ENCODE results near the gene TEX264.

Gene TEX264

DNA sequence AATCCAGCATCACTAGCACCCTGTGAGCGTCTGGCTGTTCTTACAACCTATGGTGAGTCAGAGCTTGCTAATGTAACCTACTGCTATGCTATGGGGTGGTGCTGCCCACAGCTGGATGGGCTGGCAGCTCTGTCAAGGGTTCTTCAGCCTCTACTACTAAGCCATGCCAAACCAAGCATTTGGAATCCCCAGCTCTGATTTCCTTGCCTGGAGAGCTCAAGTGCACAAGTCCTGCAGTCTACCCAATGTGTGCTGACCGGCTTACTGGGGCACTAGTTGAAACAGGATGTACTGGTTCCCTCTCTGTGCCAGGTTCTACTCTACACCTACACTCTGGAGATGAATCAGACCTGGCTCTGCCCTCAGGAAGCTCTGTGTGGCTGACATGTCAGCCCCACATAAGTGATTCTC lies 4.2 kb downstream of the TEX264 start:
- H3K4me2 ChIP-seq (ENCODE audit: insufficient read depth, low read length, poor library complexity, severe bottlenecking) = no peak overlapping the region
- H3K23ac ChIP-seq (ENCODE audit: low read depth, low read length, poor library complexity) = no peak overlapping the region
- H2AK5ac ChIP-seq (ENCODE audit: low read depth, low read length) = no peak overlapping the region
- H3K27ac ChIP-seq (replicated peaks; ENCODE audit: low read length) = no peak overlapping the region
- H3K18ac ChIP-seq (ENCODE audit: low read length) = no peak overlapping the region
- H2BK15ac ChIP-seq (ENCODE audit: low read length) = no peak overlapping the region
- no peak overlapping the region for H2AFZ ChIP-seq (ENCODE audit: low read length)
- peaks cover 2% of the 10 kb centered on the region for H3K79me1 ChIP-seq (ENCODE audit: low read depth, low read length)
- WGBS, 2 donors (ENCODE audit: extremely low coverage in 2 of 2, insufficient read length in 2 of 2, insufficient replicate concordance in 1 of 2) = no CpG with 5 or more reads among the region's 2 CpGs
- peaks cover 0 to 14% of the 10 kb centered on the region in 2 donors for H3K36me3 ChIP-seq (replicated peaks in 1 of 2; ENCODE audit: control insufficient read depth in 2 of 2, insufficient read depth in 2 of 2, low read length in 2 of 2)
- no peaks in the 10 kb centered on the region for H3K9me3 ChIP-seq (replicated peaks in 1 of 2; ENCODE audit: control insufficient read depth in 2 of 2, insufficient read depth in 1 of 2, low read depth in 1 of 2, low read length in 2 of 2)
- DNase-seq (ENCODE audit: low spot score) = no peak
- no peak overlapping the region for H3K4ac ChIP-seq (ENCODE audit: low read length)
- H3K14ac ChIP-seq (ENCODE audit: low read length) = no peak overlapping the region
- no peak overlapping the region for H2BK12ac ChIP-seq (ENCODE audit: low read length)
- no peak overlapping the region for H3K9ac ChIP-seq (ENCODE audit: low read depth, low read length, poor library complexity)
- H4K8ac ChIP-seq (ENCODE audit: low read depth, low read length) = no peak overlapping the region
- H2BK5ac ChIP-seq (ENCODE audit: low read length) = no peak overlapping the region
- H2BK120ac ChIP-seq (ENCODE audit: low read depth, low read length) = no peak overlapping the region
- H3K4me1 ChIP-seq (ENCODE audit: control insufficient read depth in 2 of 2, insufficient read depth in 1 of 2, low read depth in 1 of 2, low read length in 2 of 2) = peaks cover 7 to 22% of the 10 kb centered on the region in 2 donors
- no peak overlapping the region for H3K4me3 ChIP-seq (ENCODE audit: low read length in 2 of 2)
- peaks cover 0 to 25% (median 0%) of the 10 kb centered on the region in 3 experiments for H3K27me3 ChIP-seq (ENCODE audit: control insufficient read depth in 3 of 3, insufficient read depth in 3 of 3, low read depth in 1 of 3, low read length in 3 of 3)
- H4K91ac ChIP-seq (ENCODE audit: low read depth, low read length, poor library complexity) = no peak overlapping the region

DNA sequence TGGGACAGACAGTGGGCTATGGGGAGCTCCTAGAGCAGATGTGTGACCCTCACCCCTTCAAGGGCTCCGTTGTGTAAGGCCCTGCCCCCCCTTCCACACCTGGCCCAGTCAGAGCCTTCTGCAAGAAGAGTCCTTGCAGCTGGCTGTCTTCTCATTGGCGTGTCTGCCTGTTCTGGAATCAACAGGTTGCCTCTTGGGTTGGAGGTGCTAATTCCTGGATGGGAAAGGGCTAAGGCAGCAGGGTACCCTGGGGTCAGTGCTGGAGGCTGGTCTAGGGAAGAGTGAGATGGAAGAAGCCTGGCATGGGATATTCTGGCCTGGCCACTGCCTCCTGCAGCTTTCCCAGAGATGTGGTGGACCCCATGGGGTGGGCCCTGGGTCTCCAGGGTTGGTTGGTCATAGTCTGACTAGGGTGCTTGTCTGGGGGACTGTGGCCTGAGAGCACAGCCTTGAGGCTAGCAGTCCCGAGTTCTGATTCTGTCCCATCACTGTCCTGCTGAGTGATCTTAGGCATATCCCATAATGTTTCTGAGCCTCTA lies 5.1 kb downstream of the TEX264 start:
- no peak overlapping the region for H2BK12ac ChIP-seq (ENCODE audit: low read length)
- peaks cover 0 to 16% (median 0%) of the 10 kb centered on the region in 3 experiments for H3K27me3 ChIP-seq (ENCODE audit: control insufficient read depth in 3 of 3, insufficient read depth in 3 of 3, low read depth in 1 of 3, low read length in 3 of 3)
- no peak overlapping the region for H3K4me2 ChIP-seq (ENCODE audit: insufficient read depth, low read length, poor library complexity, severe bottlenecking)
- no peak overlapping the region for H3K27ac ChIP-seq (replicated peaks; ENCODE audit: low read length)
- no peak overlapping the region for H2BK5ac ChIP-seq (ENCODE audit: low read length)
- no peaks in the 10 kb centered on the region for H3K9me3 ChIP-seq (replicated peaks in 1 of 2; ENCODE audit: control insufficient read depth in 2 of 2, insufficient read depth in 1 of 2, low read depth in 1 of 2, low read length in 2 of 2)
- H3K36me3 ChIP-seq (replicated peaks in 1 of 2; ENCODE audit: control insufficient read depth in 2 of 2, insufficient read depth in 2 of 2, low read length in 2 of 2) = peaks cover 0 to 14% of the 10 kb centered on the region in 2 donors
- H3K14ac ChIP-seq (ENCODE audit: low read length) = no peak overlapping the region
- peak overlapping the region; percentile 38 for H4K91ac ChIP-seq (ENCODE audit: low read depth, low read length, poor library complexity)
- H2AFZ ChIP-seq (ENCODE audit: low read length) = no peak overlapping the region
- H3K18ac ChIP-seq (ENCODE audit: low read length) = no peak overlapping the region
- H3K23ac ChIP-seq (ENCODE audit: low read depth, low read length, poor library complexity) = peak overlapping the region; percentile 43
- H2BK15ac ChIP-seq (ENCODE audit: low read length) = no peak overlapping the region
- H4K8ac ChIP-seq (ENCODE audit: low read depth, low read length) = no peak overlapping the region
- no peaks in the 10 kb centered on the region for H3K79me1 ChIP-seq (ENCODE audit: low read depth, low read length)
- DNase-seq (ENCODE audit: low spot score) = no peak
- no peak overlapping the region for H3K9ac ChIP-seq (ENCODE audit: low read depth, low read length, poor library complexity)
- H3K4me3 ChIP-seq (ENCODE audit: low read length in 2 of 2) = no peak overlapping the region
- H3K4ac ChIP-seq (ENCODE audit: low read length) = no peak overlapping the region
- no peak overlapping the region for H2BK120ac ChIP-seq (ENCODE audit: low read depth, low read length)
- no CpG with 5 or more reads among the region's 3 CpGs for WGBS, 2 donors (ENCODE audit: extremely low coverage in 2 of 2, insufficient read length in 2 of 2, insufficient replicate concordance in 1 of 2)
- peaks cover 4 to 20% of the 10 kb centered on the region in 2 donors for H3K4me1 ChIP-seq (ENCODE audit: control insufficient read depth in 2 of 2, insufficient read depth in 1 of 2, low read depth in 1 of 2, low read length in 2 of 2)
- no peak overlapping the region for H2AK5ac ChIP-seq (ENCODE audit: low read depth, low read length)

DNA sequence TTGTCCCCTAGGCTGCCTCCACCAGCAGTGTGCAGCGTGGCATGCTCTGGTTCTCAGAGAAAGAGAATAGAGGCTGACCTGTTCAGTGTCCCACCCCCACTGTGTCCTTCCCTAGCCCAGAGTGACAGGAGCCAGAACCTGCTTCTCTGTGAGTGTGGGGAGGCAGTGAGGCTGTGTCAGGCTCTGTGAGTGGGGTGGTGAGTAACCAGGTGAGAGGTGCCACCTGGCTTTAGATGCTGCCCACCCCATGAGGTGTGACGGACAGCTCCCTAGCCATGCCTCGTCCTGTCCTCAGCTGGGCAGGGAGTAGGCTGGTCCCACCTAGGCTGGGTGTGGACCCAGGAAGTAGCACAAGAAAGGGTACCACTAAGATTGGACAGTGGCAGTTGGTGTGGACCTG lies 6.3 kb downstream of the TEX264 start:
- Histone ChIP-seq H3K14ac (ENCODE audit: low read length) (no peak overlapping the region), H3K27ac (replicated peaks; ENCODE audit: low read length) (no peak overlapping the region), H3K4ac (ENCODE audit: low read length) (no peak overlapping the region), H3K4me1 (ENCODE audit: control insufficient read depth in 2 of 2, insufficient read depth in 1 of 2, low read depth in 1 of 2, low read length in 2 of 2) (peaks cover 7 to 18% of the 10 kb centered on the region in 2 donors), H3K23ac (ENCODE audit: low read depth, low read length, poor library complexity) (peak overlapping the region; percentile 50), H3K4me2 (ENCODE audit: insufficient read depth, low read length, poor library complexity, severe bottlenecking) (no peak overlapping the region), H3K36me3 (replicated peaks in 1 of 2; ENCODE audit: control insufficient read depth in 2 of 2, insufficient read depth in 2 of 2, low read length in 2 of 2) (peaks cover 0 to 14% of the 10 kb centered on the region in 2 donors), H3K9me3 (replicated peaks in 1 of 2; ENCODE audit: control insufficient read depth in 2 of 2, insufficient read depth in 1 of 2, low read depth in 1 of 2, low read length in 2 of 2) (no peaks in the 10 kb centered on the region), H3K79me1 (ENCODE audit: low read depth, low read length) (no peaks in the 10 kb centered on the region), H4K8ac (ENCODE audit: low read depth, low read length) (no peak overlapping the region), H2BK15ac (ENCODE audit: low read length) (no peak overlapping the region), H3K4me3 (ENCODE audit: low read length in 2 of 2) (no peak overlapping the region), H3K18ac (ENCODE audit: low read length) (no peak overlapping the region), H3K9ac (ENCODE audit: low read depth, low read length, poor library complexity) (peak overlapping the region; percentile 22), H2BK12ac (ENCODE audit: low read length) (no peak overlapping the region), H2BK120ac (ENCODE audit: low read depth, low read length) (no peak overlapping the region), H2AK5ac (ENCODE audit: low read depth, low read length) (peak overlapping the region; percentile 36), H2AFZ (ENCODE audit: low read length) (no peak overlapping the region), H2BK5ac (ENCODE audit: low read length) (no peak overlapping the region), H3K27me3 (ENCODE audit: control insufficient read depth in 3 of 3, insufficient read depth in 3 of 3, low read depth in 1 of 3, low read length in 3 of 3) (peaks cover 0 to 4% (median 0%) of the 10 kb centered on the region in 3 experiments), H4K91ac (ENCODE audit: low read depth, low read length, poor library complexity) (no peak overlapping the region)
- WGBS, 2 donors (ENCODE audit: extremely low coverage in 2 of 2, insufficient read length in 2 of 2, insufficient replicate concordance in 1 of 2) = no CpG with 5 or more reads among the region's 3 CpGs
- no peak for DNase-seq (ENCODE audit: low spot score)

DNA sequence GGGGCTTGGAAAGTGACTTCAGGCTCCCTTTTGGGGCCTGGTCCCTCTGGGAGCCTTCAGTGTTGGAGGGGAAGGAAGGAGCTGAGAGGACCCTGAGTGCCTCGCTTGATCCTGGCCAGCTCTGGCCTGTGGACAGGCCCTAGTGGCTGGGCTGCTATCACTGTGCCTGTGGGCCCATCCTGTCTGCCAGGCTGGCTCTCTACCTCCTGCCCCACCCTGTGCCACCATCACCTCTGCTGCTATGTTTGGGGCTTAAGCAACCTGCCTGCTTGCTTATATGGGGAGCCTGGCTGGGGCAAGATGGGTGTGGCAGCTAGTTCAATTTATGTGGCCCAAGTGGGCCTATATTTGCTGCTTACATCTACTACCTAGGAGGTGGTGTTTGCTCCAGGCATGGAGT lies 7.1 kb downstream of the TEX264 start:
- peak overlapping the region; percentile 7 for H3K9ac ChIP-seq (ENCODE audit: low read depth, low read length, poor library complexity)
- H2BK120ac ChIP-seq (ENCODE audit: low read depth, low read length) = no peak overlapping the region
- no peak overlapping the region for H3K27ac ChIP-seq (replicated peaks; ENCODE audit: low read length)
- H3K4me3 ChIP-seq (ENCODE audit: low read length in 2 of 2) = no peak overlapping the region
- H3K36me3 ChIP-seq (replicated peaks in 1 of 2; ENCODE audit: control insufficient read depth in 2 of 2, insufficient read depth in 2 of 2, low read length in 2 of 2) = peaks cover 0 to 14% of the 10 kb centered on the region in 2 donors
- H4K91ac ChIP-seq (ENCODE audit: low read depth, low read length, poor library complexity) = no peak overlapping the region
- H3K18ac ChIP-seq (ENCODE audit: low read length) = no peak overlapping the region
- no peaks in the 10 kb centered on the region for H3K27me3 ChIP-seq (ENCODE audit: control insufficient read depth in 3 of 3, insufficient read depth in 3 of 3, low read depth in 1 of 3, low read length in 3 of 3)
- DNase-seq (ENCODE audit: low spot score) = no peak
- H4K8ac ChIP-seq (ENCODE audit: low read depth, low read length) = no peak overlapping the region
- peaks cover 7 to 10% of the 10 kb centered on the region in 2 donors for H3K4me1 ChIP-seq (ENCODE audit: control insufficient read depth in 2 of 2, insufficient read depth in 1 of 2, low read depth in 1 of 2, low read length in 2 of 2)
- no CpG with 5 or more reads among the region's 1 CpG for WGBS, 2 donors (ENCODE audit: extremely low coverage in 2 of 2, insufficient read length in 2 of 2, insufficient replicate concordance in 1 of 2)
- peak overlapping the region; percentile 4 for H3K4ac ChIP-seq (ENCODE audit: low read length)
- H2BK15ac ChIP-seq (ENCODE audit: low read length) = no peak overlapping the region
- no peak overlapping the region for H3K23ac ChIP-seq (ENCODE audit: low read depth, low read length, poor library complexity)
- H3K14ac ChIP-seq (ENCODE audit: low read length) = no peak overlapping the region
- H2BK5ac ChIP-seq (ENCODE audit: low read length) = no peak overlapping the region
- H3K9me3 ChIP-seq (replicated peaks in 1 of 2; ENCODE audit: control insufficient read depth in 2 of 2, insufficient read depth in 1 of 2, low read depth in 1 of 2, low read length in 2 of 2) = no peaks in the 10 kb centered on the region
- no peaks in the 10 kb centered on the region for H3K79me1 ChIP-seq (ENCODE audit: low read depth, low read length)
- H3K4me2 ChIP-seq (ENCODE audit: insufficient read depth, low read length, poor library complexity, severe bottlenecking) = no peak overlapping the region
- no peak overlapping the region for H2AK5ac ChIP-seq (ENCODE audit: low read depth, low read length)
- no peak overlapping the region for H2BK12ac ChIP-seq (ENCODE audit: low read length)
- H2AFZ ChIP-seq (ENCODE audit: low read length) = no peak overlapping the region
